Right lobe of liver (tissue), 6 donors: Measurements from ENCODE around the gene RASSF4. TPM values are rescaled to one million over a fixed set of nuclear protein-coding genes. Genes with fewer than 3 reads are reported as not detected.

ENCODE experiments used
- ATAC-seq, 4 donors: fragments of 200-7000 bp; cut with Tn5 transposase; one replicate each; pipeline ENCODE4 v1.9.1; 2020; ENCODE audit warnings: mild to moderate bottlenecking in 4 of 4, moderate library complexity in 4 of 4
- DNase-seq, 3 donors: peaks; one replicate each; pipeline ENCODE4 v3.0.0-alpha.2; 2020
- H3K27ac ChIP-seq, 3 donors: fragments of 200-600 bp; one replicate each; pipeline ENCODE4 v1.8.0; 2022
- H3K27me3 ChIP-seq, 2 donors: fragments of 200-600 bp; one replicate each; pipeline ENCODE4 v1.8.0; 2022
- H3K36me3 ChIP-seq, 4 donors: fragments of 200-600 bp; sonication (generic) in 1 of 4; one replicate each; pipeline versions ENCODE4 v1.5.1 to v1.8.0; 2017 to 2022; ENCODE audit warnings: control low read depth in 1 of 4
- H3K4me1 ChIP-seq, 4 donors: fragments of 200-600 bp; sonication (generic) in 1 of 4; one replicate each; pipeline versions ENCODE4 v1.5.1 to v1.8.0; 2017 to 2022; ENCODE audit warnings: control low read depth in 1 of 4
- H3K4me3 ChIP-seq, 3 donors: fragments of 200-600 bp; one replicate each; pipeline ENCODE4 v1.8.0; 2022
- H3K9me3 ChIP-seq, 4 donors: fragments of 200-600 bp; sonication (generic) in 1 of 4; one replicate each; pipeline versions ENCODE4 v1.5.1 to v1.8.0; 2017 to 2022; ENCODE audit warnings: control low read depth in 1 of 4
- CTCF ChIP-seq, 4 donors: fragments of 200-600 bp in 3 of 4; fragments of 450-650 bp in 1 of 4; IDR thresholded peaks; one replicate each; pipeline versions ENCODE4 v1.5.1 to v1.8.0; 2016 to 2022; ENCODE audit warnings: antibody characterized with exemption in 4 of 4, mild to moderate bottlenecking in 2 of 4
- POLR2A ChIP-seq: fragments of 450-650 bp; IDR thresholded peaks from one replicate; pipeline ENCODE4 v1.6.1; 2017; ENCODE audit warnings: antibody characterized with exemption, mild to moderate bottlenecking
- WGBS: methylation state at CpG from one replicate; pipeline ENCODE4 v1.1.6; 2018; ENCODE audit warnings: low coverage, low lambda C conversion rate; ENCODE audit not compliant: insufficient coverage; ENCODE audit errors: missing lambda C conversion rate; 5-methylcytosine and 5-hydroxymethylcytosine counted together
- intact Hi-C, 2 donors: fragments of 100-400 bp; cut with DNase I; formaldehyde crosslinking; loops; one replicate each; pipeline versions ENCODE4 v1.11.2 to v1.14.1; 2022
- total RNA-seq, 6 experiments: library from RNA; depleted of rRNA in 2 of 6; stranded (reverse); fragments of >200 nt in 2 of 6; fragmentation: NEBNext Ultra II Directional in 3 of 6; extraction: Animal tissue kit (Norgen Biotek cat#: 25700) in 3 of 6; gene quantifications; one replicate each; pipeline versions ENCODE4 v1.1.0 to v1.2.4, GENCODE V29; 2016 to 2023
- donor health status: DM: no; HTN: yes; CAD: no.
- donor health status: DM: no; HTN: no; CAD: no.
- donor health status: DM: no; HTN: no; CAD: no.
- donor health status: DM: no; HTN: yes; CAD: no.
- donor health status: DM: no; HTN: yes; CAD: no.

The RASSF4 gene
- total RNA-seq, 6 experiments from 2014 or later: 13.6 to 28.5 (median 19.6) TPM

- no peaks in the 10 kb centered on the region for H3K27me3 ChIP-seq
- H3K9me3 ChIP-seq: no peaks in the 10 kb centered on the region
- peak overlapping the region in 2 of 3 donors; percentile 50 to 67 for H3K27ac ChIP-seq
- H3K4me3 ChIP-seq: no peak overlapping the region
- H3K36me3 ChIP-seq: no peaks in the 10 kb centered on the region
- H3K4me1 ChIP-seq: peaks cover 0 to 78% (median 13%) of the 10 kb centered on the region in 4 donors
- DNase-seq (no peak), ATAC-seq (no peak)
- WGBS: 75% methylated on average over 1 of the region's 1 CpG
- intact Hi-C loops: no loop called here
- TF ChIP-seq POLR2A: no peak
- no peak for TF ChIP-seq CTCF (IDR thresholded peaks at IDR 0.05)
These were observed 5.5 kb downstream of the RASSF4 start for GRCh38 chr10:44965104-44965503.

- Histone ChIP-seq H3K9me3 (no peaks in the 10 kb centered on the region), H3K4me3 (no peak overlapping the region), H3K36me3 (peaks cover 0 to 4% (median 0%) of the 10 kb centered on the region in 4 donors), H3K4me1 (peaks cover 0 to 72% (median 11%) of the 10 kb centered on the region in 4 donors), H3K27me3 (no peaks in the 10 kb centered on the region), H3K27ac (peak overlapping the region in 2 of 3 donors; percentile 24 to 38)
- 78% methylated on average over 4 of the region's 6 CpGs for WGBS
- TF ChIP-seq CTCF (IDR thresholded peaks at IDR 0.05): no peak
- TF ChIP-seq POLR2A: no peak
- DNase-seq: no peak
- ATAC-seq: no peak
- intact Hi-C loops: no loop called here
These were observed 6.1 kb downstream of the RASSF4 start for GRCh38 chr10:44965651-44966097.

GRCh38 chr10:44966129-44966815, 6.7 kb downstream of the RASSF4 start:
- intact Hi-C loops: no loop called here
- WGBS: 57% methylated on average over 8 of the region's 8 CpGs
- H3K27ac ChIP-seq: peak overlapping the region in 2 of 3 donors; percentile 24 to 38
- H3K36me3 ChIP-seq: peaks cover 0 to 10% (median 0%) of the 10 kb centered on the region in 4 donors
- peak in 1 of 4 donors; percentile 5 for ATAC-seq
- peaks cover 0 to 66% (median 11%) of the 10 kb centered on the region in 4 donors for H3K4me1 ChIP-seq
- H3K27me3 ChIP-seq: no peaks in the 10 kb centered on the region
- no peak overlapping the region for H3K4me3 ChIP-seq
- no peaks in the 10 kb centered on the region for H3K9me3 ChIP-seq
- TF ChIP-seq CTCF (IDR thresholded peaks at IDR 0.05): no peak
- TF ChIP-seq POLR2A: no peak
- peak in 1 of 3 donors; percentile 25 for DNase-seq

GRCh38 chr10:44966816-44967509, 7.4 kb downstream of the RASSF4 start:
- Histone ChIP-seq H3K4me3 (no peak overlapping the region), H3K27me3 (no peaks in the 10 kb centered on the region), H3K36me3 (peaks cover 0 to 17% (median 0%) of the 10 kb centered on the region in 4 donors), H3K27ac (peak overlapping the region in 2 of 3 donors; percentile 38 to 56), H3K9me3 (no peaks in the 10 kb centered on the region), H3K4me1 (peaks cover 0 to 59% (median 11%) of the 10 kb centered on the region in 4 donors)
- WGBS: 90% methylated on average over 2 of the region's 8 CpGs
- DNase-seq: peak in 1 of 3 donors; percentile 35
- no peak for ATAC-seq
- intact Hi-C loops: no loop called here
- TF ChIP-seq POLR2A (no peak), CTCF (IDR thresholded peaks at IDR 0.05) (peak; percentile 7 to 27 (median 16))
